A549 (cell line): ENCODE data around the gene CHCHD6. TPM values are rescaled to one million over a fixed set of nuclear protein-coding genes. Genes with fewer than 3 reads are reported as not detected.

Experiments
- ATAC-seq, 2 experiments: fragments of 200-7000 bp in 1 of 2; fragments of >200 bp in 1 of 2; cut with Nextera tagmentation in 1 of 2; cut with Tn5 transposase in 1 of 2; 3 replicates each; pipeline versions ENCODE4 v1.8.0 to v1.9.1; 2018 to 2020; ENCODE audit warnings: mild to moderate bottlenecking in 1 of 2, moderate library complexity in 1 of 2
- CTCF ChIA-PET: fragments of 300-600 bp; sonication (Branson Sonifier 250); formaldehyde crosslinking; extraction: SDS; loops from one replicate; lab custom pipeline; 2021; ENCODE audit warnings: antibody characterized with exemption, inconsistent platforms; lab: Yijun Ruan, JAX
- POLR2A ChIA-PET: fragments of 350-600 bp; formaldehyde crosslinking; extraction: SDS; loops from one replicate; lab custom pipeline; 2021; ENCODE audit warnings: antibody characterized with exemption, inconsistent platforms; lab: Yijun Ruan, JAX
- DNase-seq, 2 experiments: peaks; one replicate each; pipeline versions ENCODE4 v3.0.0 to v3.0.0-alpha.2; 2011 to 2016; ENCODE audit warnings: low read depth in 1 of 2, low spot score in 1 of 2
- FAIRE-seq: peaks from 2 replicates; lab custom pipeline; 2011; peaks lifted over from hg19 to GRCh38; lab: Jason Lieb, UNC
- H3K27ac ChIP-seq, 2 experiments: fragments of >200 bp; sonication (Bioruptor Twin); formaldehyde crosslinking; 3 replicates each; pipeline ENCODE4 v1.5.1; 2016 to 2017
- H3K4me1 ChIP-seq: fragments of >200 bp; sonication (Bioruptor Twin); formaldehyde crosslinking; 3 replicates; pipeline ENCODE4 v1.6.1; 2016
- H3K4me2 ChIP-seq: fragments of >200 bp; sonication (Bioruptor Twin); formaldehyde crosslinking; 3 replicates; pipeline ENCODE4 v1.6.1; 2016
- H3K4me3 ChIP-seq: fragments of >200 bp; sonication (Bioruptor Twin); formaldehyde crosslinking; 3 replicates; pipeline ENCODE4 v1.5.1; 2016
- H3K9me3 ChIP-seq: fragments of >200 bp; sonication (Bioruptor Twin); formaldehyde crosslinking; 3 replicates; pipeline ENCODE4 v1.6.1; 2016
- ATOH8 ChIP-seq: fragments of 250-450 bp; sonication (Bioruptor Pico); IDR thresholded peaks from 2 replicates; pipeline ENCODE4 v1.5.0; 2020; ENCODE audit warnings: low read depth, mild to moderate bottlenecking, moderate library complexity
- BCL3 ChIP-seq: fragments of >200 bp; sonication (Bioruptor Twin); formaldehyde crosslinking; IDR thresholded peaks from 3 replicates; pipeline ENCODE4 v1.6.1; 2016
- CBX2 ChIP-seq: fragments of 200-600 bp; sonication (generic); IDR thresholded peaks from 2 replicates; pipeline ENCODE4 v1.6.1; 2016; ENCODE audit warnings: low read depth, mild to moderate bottlenecking, borderline replicate concordance
- CBX8 ChIP-seq: fragments of 200-600 bp; sonication (generic); IDR thresholded peaks from 2 replicates; pipeline ENCODE4 v1.6.1; 2016
- CEBPB ChIP-seq, 2 experiments: fragments of >200 bp in 1 of 2; sonication (Bioruptor Twin) in 1 of 2; formaldehyde crosslinking in 1 of 2; IDR thresholded peaks; 2 replicates each; pipeline ENCODE4 v1.6.1; 2012 to 2016
- CHD4 ChIP-seq: fragments of 200-600 bp; sonication (generic); IDR thresholded peaks from 2 replicates; pipeline ENCODE4 v1.6.1; 2016; ENCODE audit warnings: antibody characterized with exemption, mild to moderate bottlenecking, borderline replicate concordance
- ESRRA ChIP-seq: fragments of 150-350 bp; IDR thresholded peaks from 2 replicates; pipeline ENCODE4 v1.6.1; 2014; ENCODE audit warnings: mild to moderate bottlenecking, low read length, borderline replicate concordance
- FOSB ChIP-seq: fragments of 250-450 bp; sonication (Bioruptor Pico); IDR thresholded peaks from 2 replicates; pipeline ENCODE4 v1.5.0; 2020; ENCODE audit warnings: mild to moderate bottlenecking, moderate library complexity
- GATA3 ChIP-seq: IDR thresholded peaks from 2 replicates; pipeline ENCODE4 v1.6.1; 2012; ENCODE audit warnings: borderline replicate concordance
- HDAC2 ChIP-seq: fragments of 200-600 bp; sonication (generic); IDR thresholded peaks from 2 replicates; pipeline ENCODE4 v1.6.1; 2016
- HES2 ChIP-seq: fragments of >200 bp; sonication (Bioruptor Twin); formaldehyde crosslinking; IDR thresholded peaks from 2 replicates; pipeline ENCODE4 v1.6.1; 2016
- HEYL ChIP-seq: fragments of 250-450 bp; sonication (Bioruptor Pico); IDR thresholded peaks from 2 replicates; pipeline ENCODE4 v1.8.0; 2021; ENCODE audit warnings: mild to moderate bottlenecking, moderate library complexity
- HMGXB4 ChIP-seq: fragments of 250-450 bp; sonication (Bioruptor Pico); IDR thresholded peaks from 2 replicates; pipeline ENCODE4 v1.5.0; 2021; ENCODE audit warnings: mild to moderate bottlenecking, moderate library complexity, borderline replicate concordance
- HOXA7 ChIP-seq: fragments of 250-450 bp; sonication (Bioruptor Pico); IDR thresholded peaks from 2 replicates; pipeline ENCODE4 v1.5.0; 2020; ENCODE audit warnings: mild to moderate bottlenecking, moderate library complexity
- MAX ChIP-seq: IDR thresholded peaks from 2 replicates; pipeline ENCODE4 v1.6.1; 2012
- MAZ ChIP-seq: fragments of 150-350 bp; IDR thresholded peaks from 2 replicates; pipeline ENCODE4 v1.6.1; 2014; ENCODE audit warnings: antibody characterized with exemption, low read depth, low read length, borderline replicate concordance
- MYC ChIP-seq: IDR thresholded peaks from 2 replicates; pipeline ENCODE4 v1.6.1; 2012; ENCODE audit warnings: mild to moderate bottlenecking, inconsistent platforms, low read length, improper control_type of control experiment, borderline replicate concordance
- NFE2L2 ChIP-seq: fragments of 150-350 bp; conservative IDR thresholded peaks from 2 replicates; pipeline ENCODE4 v1.6.1; 2014; ENCODE audit warnings: low read length
- NPAS2 ChIP-seq: fragments of 250-450 bp; sonication (Bioruptor Pico); IDR thresholded peaks from 2 replicates; pipeline ENCODE4 v1.8.0; 2022; ENCODE audit warnings: mild to moderate bottlenecking, moderate library complexity, borderline replicate concordance
- NR3C1 ChIP-seq: fragments of >200 bp; sonication (Bioruptor Twin); formaldehyde crosslinking; IDR thresholded peaks from 3 replicates; pipeline ENCODE4 v1.6.1; 2017
- RFX5 ChIP-seq: fragments of 450-650 bp; IDR thresholded peaks from 2 replicates; pipeline ENCODE4 v1.7.1; 2014; ENCODE audit warnings: antibody characterized with exemption, mild to moderate bottlenecking, moderate library complexity
- TFCP2L1 ChIP-seq: fragments of 250-450 bp; sonication (Bioruptor Pico); IDR thresholded peaks from 2 replicates; pipeline ENCODE4 v1.5.0; 2021; ENCODE audit warnings: mild to moderate bottlenecking
- TP53 ChIP-seq: fragments of 250-450 bp; sonication (Bioruptor Pico); IDR thresholded peaks from 2 replicates; pipeline ENCODE4 v1.5.0; 2021; ENCODE audit warnings: mild to moderate bottlenecking, moderate library complexity
- ZFP36 ChIP-seq: fragments of 450-650 bp; IDR thresholded peaks from 2 replicates; pipeline ENCODE4 v1.6.1; 2014; ENCODE audit warnings: borderline replicate concordance; ENCODE audit not compliant: partially characterized antibody
- ZNF302 ChIP-seq: fragments of 250-450 bp; sonication (Bioruptor Pico); IDR thresholded peaks from 2 replicates; pipeline ENCODE4 v1.9.0; 2021; ENCODE audit warnings: inconsistent platforms, mild to moderate bottlenecking, moderate library complexity
- WGBS: methylation state at CpG from one replicate; pipeline ENCODE4 v1.1.6; 2017; ENCODE audit errors: missing lambda C conversion rate; 5-methylcytosine and 5-hydroxymethylcytosine counted together
- polyA plus RNA-seq, 4 experiments: library from polyadenylated mRNA; depleted of rRNA in 3 of 4; stranded (reverse); fragments of >200 nt; fragmentation: RNase III in 1 of 4; extraction: RNeasy Plus Mini Kit Qiagen cat#74134 plus additional on column Dnase treatment in 1 of 4; gene quantifications; 2 replicates in 3 of 4; 3 replicates in 1 of 4; pipeline ENCODE4 v1.2.3, GENCODE V29; 2011 to 2017

The CHCHD6 gene
- polyA plus RNA-seq, 2 of the 4 experiments (the other 2 are of a cell fraction), result 15.0 to 18.1 TPM

GRCh38 chr3:126666658-126667528 is 37.1 kb upstream of the CHCHD6 start:
- TF ChIP-seq RFX5 (no peak), CHD4 (no peak), TFCP2L1 (CRISPR knock-in tag) (no peak), ZFP36 (no peak), HDAC2 (no peak), ATOH8 (CRISPR knock-in tag) (no peak), ESRRA (no peak), TP53 (no peak), MYC (no peak), NR3C1 (no peak), CEBPB (IDR thresholded peaks at IDR 0.05) (no peak), GATA3 (no peak), HEYL (no peak), NPAS2 (no peak), FOSB (CRISPR knock-in tag) (no peak), HMGXB4 (CRISPR knock-in tag) (no peak), CBX2 (no peak), HES2 (no peak), CBX8 (no peak), HOXA7 (no peak)
- TF ChIP-seq, all 56 proteins: peak for 0
- DNase-seq (no peak), FAIRE-seq (no peak), ATAC-seq (no peak)
- Histone ChIP-seq H3K4me2 (no peak overlapping the region), H3K4me3 (no peak overlapping the region), H3K4me1 (no peaks in the 10 kb centered on the region), H3K9me3 (no peaks in the 10 kb centered on the region), H3K27ac (no peak overlapping the region)
- POLR2A ChIA-PET, result no interaction called here
- CTCF ChIA-PET, result interaction anchor here (2.0 kb wide), 1 partner anchor 12 kb away, joined by 4 read pairs; no protein-coding TSS in a partner anchor
- WGBS, result 58% methylated on average over 9 of the region's 15 CpGs

GRCh38 chr3:126667631-126668449 is 36.2 kb upstream of the CHCHD6 start:
- Histone ChIP-seq H3K4me2 (no peak overlapping the region), H3K4me3 (no peak overlapping the region), H3K9me3 (no peaks in the 10 kb centered on the region), H3K27ac (no peak overlapping the region), H3K4me1 (no peaks in the 10 kb centered on the region)
- 78% methylated on average over 4 of the region's 15 CpGs for WGBS
- ChIA-PET POLR2A (no interaction called here), CTCF (interaction anchor here (0.9 to 2.0 kb wide), 3 partner anchors 9 to 12 kb away, joined by 3 to 13 read pairs (median 4); no protein-coding TSS in a partner anchor)
- DNase-seq (no peak), ATAC-seq (no peak), FAIRE-seq (no peak)
- TF ChIP-seq TP53, result no peak
- TF ChIP-seq MAZ, result no peak
- no peak for TF ChIP-seq ZNF302
- TF ChIP-seq MAX, result no peak
- no peak for TF ChIP-seq CEBPB (IDR thresholded peaks at IDR 0.05)
- no peak for TF ChIP-seq NFE2L2
- TF ChIP-seq HDAC2, result no peak
- no peak for TF ChIP-seq BCL3
